Prostate gland (tissue), 2 donors: ENCODE measurements around the gene UTP4.

Source experiments
- CTCF ChIP-seq, 4 experiments: fragments of 200-600 bp in 2 of 4; fragments of 450-650 bp in 2 of 4; sonication (generic) in 2 of 4; IDR thresholded peaks; 1 replicate in 3 of 4; 2 replicates in 1 of 4; pipeline ENCODE4 v1.5.1; 2016 to 2019; ENCODE audit warnings: antibody characterized with exemption in 4 of 4, mild to moderate bottlenecking in 2 of 4, moderate library complexity in 2 of 4
- POLR2A ChIP-seq: fragments of 450-650 bp; IDR thresholded peaks from one replicate; pipeline ENCODE4 v1.6.1; 2016; ENCODE audit warnings: antibody characterized with exemption, mild to moderate bottlenecking
- POLR2AphosphoS5 ChIP-seq: sonication (generic); formaldehyde crosslinking; IDR thresholded peaks from one replicate; pipeline ENCODE4 v1.6.1; 2017; ENCODE audit warnings: antibody characterized with exemption

- no peak for TF ChIP-seq CTCF (IDR thresholded peaks at IDR 0.05)
- TF ChIP-seq POLR2A, result no peak
- TF ChIP-seq POLR2AphosphoS5, result no peak
Measured at GRCh38 chr16:69108064-69108904, 24.2 kb upstream of the UTP4 start.
